KG1 (cell line): ENCODE data around the gene MEF2D.
A peak's percentile ranks its signal among the peaks of the same experiment; 100 is the strongest.

ENCODE experiments used
- DNase-seq: peaks from one replicate; lab custom pipeline; 2025; lab: John Stamatoyannopoulos, UW

Gene MEF2D

DNA sequence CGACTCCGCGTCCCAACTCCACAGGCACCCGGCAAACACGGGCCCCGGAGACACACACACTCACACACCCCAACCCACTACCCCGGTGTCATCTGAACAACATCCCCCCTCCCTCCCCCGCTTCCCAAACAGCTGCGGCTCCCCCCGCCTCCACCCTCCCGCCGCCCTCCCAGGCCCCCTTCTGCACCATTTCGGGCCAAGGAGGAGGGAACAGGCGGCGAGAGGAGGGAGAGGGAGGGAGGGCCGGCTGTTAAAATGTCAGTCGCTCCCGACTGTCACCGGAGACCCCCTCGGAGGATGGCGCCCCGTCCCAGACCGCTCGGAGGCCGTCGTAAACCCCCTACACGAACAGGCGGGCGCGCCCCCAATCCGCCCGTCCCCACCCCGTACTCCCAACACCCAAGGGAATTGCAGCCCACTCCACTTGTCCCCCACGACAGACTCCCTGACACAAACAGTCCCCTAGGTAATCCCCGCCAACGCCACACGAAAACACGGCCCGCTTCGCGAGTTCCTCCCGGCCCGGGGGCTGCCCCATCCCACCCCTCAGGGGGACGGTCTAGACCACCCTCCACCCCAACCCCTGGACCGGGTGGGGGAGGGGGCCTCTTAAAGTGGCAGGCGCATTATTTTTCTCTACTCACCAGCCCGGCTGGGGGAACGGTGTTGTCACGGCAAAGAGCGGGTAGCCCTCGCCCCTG is 583 bp downstream of the MEF2D start:
- peak; percentile 72 for DNase-seq

DNA sequence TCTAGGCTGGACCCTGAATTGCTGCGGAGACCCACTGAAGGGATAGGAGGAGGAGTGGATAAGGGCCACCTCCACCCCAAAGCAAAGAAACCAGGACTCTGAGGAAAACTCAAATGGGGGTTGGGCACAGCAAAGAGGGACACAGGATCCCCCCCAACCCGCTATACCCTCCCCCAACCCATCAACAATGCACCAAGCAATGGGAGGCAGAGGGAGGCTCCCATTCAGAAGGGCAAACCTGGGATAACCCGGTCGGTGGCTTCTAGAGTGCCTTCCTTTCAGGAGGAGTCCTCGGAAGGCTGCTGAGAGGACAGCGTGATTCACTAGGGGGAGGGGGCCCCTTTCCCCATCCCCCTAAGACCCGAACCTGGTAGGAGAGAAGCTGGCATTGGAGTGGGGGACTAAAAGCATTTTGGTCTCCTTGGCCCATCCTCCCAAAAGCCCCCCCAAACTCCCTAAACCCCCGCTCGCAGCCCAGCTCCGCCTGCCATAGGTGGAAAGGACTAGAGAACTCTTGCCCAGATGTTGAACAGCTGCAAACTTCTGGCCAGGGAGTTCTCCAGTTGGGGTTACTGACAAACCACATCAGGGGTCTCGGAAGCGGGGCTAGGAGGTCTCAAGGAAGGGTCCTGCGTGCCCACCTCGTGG is 1.3 kb downstream of the MEF2D start:
- no peak for DNase-seq

GRCh38 chr1:156498432-156499193 is 2.0 kb downstream of the MEF2D start:
- DNase-seq: no peak

GRCh38 chr1:156497743-156498431 is 2.7 kb downstream of the MEF2D start:
- DNase-seq: no peak

DNA sequence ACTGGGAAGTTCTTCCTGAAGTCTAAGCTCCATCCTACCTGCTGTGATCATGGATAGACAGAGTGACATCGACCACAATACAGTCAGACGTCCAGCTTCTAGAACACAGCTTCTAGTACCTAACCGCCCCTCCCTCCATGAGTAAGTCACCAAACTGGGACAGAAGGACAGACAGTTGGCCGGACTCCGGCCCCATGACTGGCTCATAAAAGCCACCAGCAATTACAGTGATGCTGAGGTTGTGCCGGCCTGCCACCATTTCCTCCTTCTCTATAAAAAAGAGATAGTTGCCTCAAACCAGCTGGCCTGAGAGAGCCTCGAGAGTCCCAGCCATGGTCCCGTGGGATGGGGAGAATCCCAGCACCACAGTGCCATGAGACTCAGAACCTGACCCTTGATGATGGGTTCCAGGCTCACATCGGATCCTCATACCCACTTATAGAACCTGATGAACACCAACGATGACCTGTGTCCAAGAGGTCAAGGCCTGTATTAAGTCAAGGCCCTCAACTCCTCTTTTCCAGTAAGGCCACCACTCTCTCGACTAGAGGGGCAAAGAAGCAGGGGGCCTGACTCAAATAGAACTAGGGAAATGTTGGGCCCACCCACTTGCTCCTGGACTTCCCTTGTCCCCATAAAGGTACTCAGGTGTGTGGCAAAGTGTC is 3.4 kb downstream of the MEF2D start:
- no peak for DNase-seq

- DNase-seq: no peak
Measured at GRCh38 chr1:156496211-156496761, 4.3 kb downstream of the MEF2D start.

DNA sequence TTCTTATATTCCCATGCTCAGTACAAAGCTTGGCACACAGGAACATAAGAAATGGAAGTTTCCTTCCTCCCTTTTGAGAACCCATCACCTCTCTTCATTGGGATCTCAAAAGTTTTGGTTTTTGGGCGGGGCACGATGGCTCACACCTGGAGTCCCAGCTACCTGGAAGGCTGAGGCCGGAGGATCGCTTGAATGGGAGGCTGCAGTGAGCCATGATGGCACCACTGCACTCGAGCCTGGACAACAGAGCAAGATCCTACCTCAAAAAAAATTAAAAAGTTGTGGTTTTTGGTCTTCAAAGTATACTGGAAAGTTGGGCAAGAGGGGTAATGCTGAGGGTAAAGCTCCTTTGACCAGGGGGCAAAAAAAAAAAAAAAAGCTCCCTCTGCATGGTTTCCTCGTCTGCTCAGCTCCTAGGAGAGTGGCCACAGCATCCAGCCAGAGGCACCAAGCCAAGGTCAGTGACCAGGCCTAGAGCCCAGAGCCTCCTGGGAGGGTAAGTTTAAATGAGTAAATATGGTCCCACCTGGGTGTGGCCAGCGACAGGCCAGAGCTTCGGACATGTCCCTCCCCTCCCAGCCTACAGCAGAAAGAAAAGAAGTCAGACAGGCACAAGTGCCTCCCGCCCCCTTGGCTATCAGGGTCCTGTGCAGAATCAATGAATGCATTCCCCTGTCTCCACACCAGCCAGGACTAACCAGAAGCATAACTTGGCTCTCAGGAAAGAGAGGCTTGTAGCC is 5.0 kb downstream of the MEF2D start:
- DNase-seq: no peak

DNA sequence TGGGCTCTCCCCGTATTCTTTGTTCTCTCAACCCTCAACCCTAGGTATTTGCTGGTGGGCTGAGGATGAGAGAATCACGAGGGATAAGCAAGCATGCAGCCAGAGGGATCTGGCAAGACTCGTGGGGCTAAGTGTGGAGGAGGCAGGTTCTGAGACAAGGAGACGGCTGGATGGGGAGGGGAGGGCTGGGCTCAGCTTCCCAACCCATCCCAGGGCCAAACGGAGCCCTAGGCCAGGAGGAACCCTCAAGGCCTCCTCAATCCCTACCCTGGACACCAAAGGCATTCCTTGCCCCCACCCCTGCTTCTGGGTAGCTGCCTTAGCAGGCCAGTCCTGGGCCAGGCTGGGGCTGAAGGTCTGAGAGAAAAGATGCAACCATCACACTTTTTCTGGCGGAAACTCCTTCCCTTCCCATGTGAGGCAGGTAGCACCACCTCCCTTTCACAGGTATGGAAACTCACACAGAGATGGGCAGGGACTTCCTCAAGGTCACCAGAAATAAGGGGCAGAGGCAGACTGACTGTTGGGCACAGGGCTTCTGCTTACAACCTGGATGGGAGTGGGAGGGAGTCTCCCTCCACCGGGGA is 6.2 kb downstream of the MEF2D start:
- no peak for DNase-seq

DNA sequence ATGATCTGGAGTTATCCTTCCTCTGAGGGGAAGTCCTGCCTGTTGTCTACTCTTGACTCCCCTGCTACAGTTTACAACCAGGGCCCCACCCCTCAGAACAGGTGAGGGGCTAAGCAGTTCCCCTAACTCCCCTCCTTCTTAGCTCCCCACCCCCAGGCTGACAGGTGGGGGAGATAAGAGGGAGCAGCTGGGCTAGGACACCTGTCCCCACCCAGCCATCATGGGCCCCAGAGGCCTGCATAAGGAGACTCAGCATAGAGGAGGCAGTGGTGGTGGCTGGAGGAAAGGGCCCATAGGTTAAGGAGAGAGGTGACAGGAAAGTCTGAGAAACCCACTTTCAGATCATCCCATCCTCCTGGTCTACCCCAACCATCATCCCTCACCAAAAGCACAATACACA is 6.8 kb downstream of the MEF2D start:
- no peak for DNase-seq

DNA sequence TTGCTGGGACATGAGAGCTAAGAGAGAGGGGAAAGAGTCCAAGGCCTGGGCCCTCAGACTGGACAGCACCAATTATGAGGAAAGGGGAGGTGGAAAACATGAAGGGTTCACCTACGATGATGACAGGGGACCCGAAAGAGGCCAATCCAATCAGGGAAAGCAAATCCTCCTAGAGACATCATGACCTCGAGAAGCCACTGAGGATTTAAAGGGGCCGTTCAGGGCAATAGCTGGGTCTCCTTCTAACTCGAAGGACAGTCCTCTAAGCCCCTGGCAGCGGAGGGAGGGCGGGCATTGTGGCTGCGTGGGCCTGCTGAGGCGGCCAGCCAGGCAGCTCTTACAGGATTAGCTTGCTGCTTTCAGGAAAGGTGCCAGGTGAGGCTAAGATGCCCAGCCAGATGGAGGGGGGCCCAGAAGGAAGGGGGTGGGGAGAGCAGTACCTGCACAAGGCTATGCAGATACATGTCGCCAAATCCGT is 7.4 kb downstream of the MEF2D start:
- no peak for DNase-seq

- peak; percentile 50 for DNase-seq
Measured at GRCh38 chr1:156492591-156493080, 7.9 kb downstream of the MEF2D start.

- no peak for DNase-seq
Measured at GRCh38 chr1:156492013-156492590, 8.5 kb downstream of the MEF2D start.

DNA sequence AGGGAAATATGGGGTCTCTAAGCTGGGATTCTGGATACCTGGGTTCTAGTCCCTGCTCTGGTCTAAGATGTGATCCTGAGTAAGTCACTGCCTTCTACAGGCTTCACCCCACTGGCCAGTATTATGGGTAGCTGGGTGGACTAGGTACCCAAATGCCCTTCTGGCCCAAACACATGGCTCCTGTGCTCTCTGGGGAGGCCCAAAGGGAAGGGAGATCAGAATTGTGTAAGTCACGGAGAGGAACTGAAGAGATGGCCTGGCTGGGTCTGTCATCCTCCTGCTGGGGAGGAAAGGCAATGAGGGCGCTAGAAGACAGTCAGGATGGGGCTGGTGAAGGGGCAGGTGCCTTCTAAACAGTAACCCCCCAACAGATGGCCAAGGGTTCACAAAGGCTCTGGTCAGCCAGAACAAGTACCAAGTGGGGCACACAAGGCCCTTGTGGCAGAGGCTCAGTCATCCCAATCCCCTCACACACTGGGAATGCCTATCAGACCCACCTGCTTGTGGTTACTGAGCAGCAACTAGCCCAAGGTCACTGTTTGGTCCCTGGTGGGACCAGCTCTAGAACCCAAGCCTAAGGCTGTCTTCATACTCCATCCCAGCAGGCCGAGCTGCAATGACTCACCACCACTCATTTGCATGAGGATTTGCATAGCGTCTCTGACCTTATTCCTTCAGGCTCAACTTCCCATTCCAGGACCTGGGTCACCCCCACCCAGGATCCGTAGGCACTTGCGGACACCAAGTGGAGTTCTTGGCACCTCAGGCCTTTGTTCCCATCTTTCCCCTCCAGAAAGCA is 9.2 kb downstream of the MEF2D start:
- no peak for DNase-seq

DNA sequence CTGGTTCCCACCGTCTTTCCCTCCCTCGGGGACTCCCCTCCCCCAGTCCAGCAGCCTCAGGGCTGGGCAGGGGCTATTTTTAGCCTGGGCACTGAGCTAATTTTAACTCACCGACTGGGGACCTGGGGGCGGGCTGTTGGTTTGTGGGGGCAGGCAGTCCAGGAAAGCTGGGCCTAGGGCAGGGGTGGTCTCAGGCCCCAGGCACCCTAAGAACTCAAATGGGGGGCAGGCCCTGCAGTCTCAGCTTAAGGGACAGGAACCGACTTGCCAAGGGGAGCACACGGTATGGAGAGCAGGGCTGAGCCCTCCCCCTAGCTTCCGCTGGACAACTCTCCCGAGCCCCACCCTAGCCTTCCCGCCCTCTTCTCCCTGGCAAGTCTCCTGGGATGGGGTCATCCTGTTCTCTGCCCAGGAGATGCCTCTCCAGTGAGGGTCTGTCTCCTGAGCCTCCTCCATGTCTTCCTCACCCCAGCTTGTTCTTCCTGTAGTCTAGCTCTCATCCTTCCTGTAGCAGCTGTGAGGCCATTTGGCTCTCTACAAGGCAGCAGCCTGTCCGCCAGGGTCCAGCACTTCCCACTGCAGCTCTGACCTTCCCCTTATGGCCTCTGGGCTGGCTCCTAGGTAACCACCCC is 10.1 kb downstream of the MEF2D start:
- no peak for DNase-seq

DNA sequence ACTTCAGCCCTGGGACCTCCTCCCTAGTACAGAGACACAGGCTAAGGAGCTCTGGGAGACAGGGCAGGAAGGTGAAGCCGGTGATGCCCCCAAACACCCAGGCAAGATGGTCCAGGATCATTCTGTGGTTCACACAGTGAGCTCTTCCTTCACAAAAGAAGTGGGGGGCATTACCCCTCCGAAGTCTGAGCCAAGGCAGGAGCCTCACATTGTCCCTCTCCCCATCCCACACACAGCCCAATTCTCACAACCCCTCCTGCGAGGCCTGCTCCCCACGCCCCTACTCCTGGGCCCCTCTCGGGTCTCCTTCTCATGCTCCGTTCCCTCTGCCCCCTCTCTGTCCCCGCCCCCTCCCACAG is 10.7 kb downstream of the MEF2D start:
- DNase-seq: no peak

DNA sequence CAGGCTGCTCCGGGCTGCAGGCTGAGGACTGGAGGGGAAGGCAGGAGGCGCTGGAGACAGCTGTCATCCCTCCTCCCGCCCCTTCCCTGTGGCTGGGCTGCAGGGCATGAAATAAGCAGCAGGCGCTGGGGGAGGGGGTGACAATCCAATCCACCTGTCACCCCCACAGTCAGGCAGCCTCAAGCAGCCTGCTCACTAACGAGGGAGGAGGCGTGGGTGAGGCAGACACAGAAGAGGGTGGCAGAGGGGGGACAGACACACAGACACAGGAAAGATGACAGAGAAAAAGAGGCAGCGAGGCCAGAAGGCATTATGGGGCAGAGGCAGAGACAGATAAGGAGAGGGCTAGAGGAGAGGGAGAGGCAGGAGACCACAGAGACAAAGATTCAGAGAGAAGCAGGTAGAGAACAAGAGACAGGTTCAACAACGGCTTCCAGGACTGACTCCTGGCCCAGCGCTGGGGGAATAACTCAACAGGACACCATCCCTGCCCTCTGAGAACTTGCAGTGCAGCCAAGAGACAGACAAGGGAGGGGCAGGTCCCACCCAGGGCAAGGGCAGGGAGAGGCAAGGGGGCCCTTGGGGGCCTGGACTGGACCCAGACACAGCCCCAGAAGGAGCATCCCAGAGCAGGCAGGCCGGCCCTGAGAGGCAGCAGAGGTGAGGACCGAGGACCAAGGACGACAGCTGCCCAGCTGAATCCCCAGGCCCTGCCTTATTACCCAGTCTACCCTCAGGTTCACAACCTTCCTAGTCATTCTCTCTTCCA is 11.2 kb downstream of the MEF2D start:
- no peak for DNase-seq

DNA sequence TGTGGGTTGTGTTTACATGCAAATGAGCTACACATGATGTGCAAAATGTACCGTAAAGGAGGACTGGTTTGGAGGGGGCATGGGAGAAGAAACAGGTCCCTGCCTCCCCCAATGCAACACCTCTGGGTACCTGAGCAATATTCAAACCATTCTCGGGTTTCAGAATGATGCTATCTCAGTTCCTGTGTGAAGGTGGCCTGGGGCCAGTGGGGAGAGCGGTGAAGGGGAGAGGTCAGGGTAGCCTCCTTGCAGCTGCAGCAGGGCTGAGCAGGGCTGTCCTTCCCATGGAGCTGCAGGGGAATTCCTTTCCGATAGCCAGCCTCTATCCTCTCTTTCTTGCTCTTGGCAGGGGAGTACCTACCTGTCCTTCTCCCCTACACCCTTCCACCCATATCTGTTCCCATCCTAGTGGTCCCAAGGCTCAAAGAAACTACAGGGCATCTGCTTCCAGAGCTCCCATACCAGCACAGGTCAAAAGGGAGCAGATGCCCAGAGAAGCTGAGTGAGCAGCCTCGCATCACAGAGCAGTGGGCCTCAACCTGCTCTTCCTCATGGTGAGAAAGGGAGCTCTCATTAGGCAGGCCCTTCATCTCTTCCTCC is 11.9 kb downstream of the MEF2D start:
- no peak for DNase-seq
